GM20000 (cell line): Measurements from ENCODE around the gene ZNF184.

Source experiments
- DNase-seq: peaks from one replicate; pipeline ENCODE4 v3.0.0; 2012; ENCODE audit warnings: low spot score
- CTCF ChIP-seq: IDR thresholded peaks from 2 replicates; pipeline ENCODE4 v1.5.1; 2012; ENCODE audit warnings: mild to moderate bottlenecking, control low read depth; ENCODE audit errors: extremely low read depth, missing control alignments

Gene ZNF184

GRCh38 chr6:27472617-27473400, at the start of gene ZNF184:
Gene ZNF184 (minus strand): TSS chr6:27473105. CDS start chr6:27472294, 811 bp downstream.
- DNase-seq = peak; percentile 85
- no peak for TF ChIP-seq CTCF

- TF ChIP-seq CTCF = peak; percentile 71
- peak; percentile 73 for DNase-seq
These were observed 46.2 kb upstream of the ZNF184 start for GRCh38 chr6:27518881-27519795.

- TF ChIP-seq CTCF = no peak
- DNase-seq = no peak
These were observed 45.3 kb upstream of the ZNF184 start for GRCh38 chr6:27517928-27518787.

- no peak for TF ChIP-seq CTCF
These were observed 44.3 kb upstream of the ZNF184 start for GRCh38 chr6:27517238-27517637.

GRCh38 chr6:27514906-27515495, 42.1 kb upstream of the ZNF184 start:
- no peak for TF ChIP-seq CTCF
- no peak for DNase-seq

More at GRCh38 chr6:27517238-27517637, 44.3 kb upstream of the ZNF184 start:
- no peak for DNase-seq

GRCh38 chr6:27512525-27512924, 39.6 kb upstream of the ZNF184 start:
- no peak for TF ChIP-seq CTCF
- no peak for DNase-seq
